ENCODE data around the gene FTO. TPM values are rescaled to one million over a fixed set of nuclear protein-coding genes. Genes with fewer than 3 reads are reported as not detected.

FTO gene
- total RNA-seq, 1 donor from 2014 or later: 62.6 TPM

GRCh38 chr16:54022362-54022761 is 318.4 kb downstream of the FTO start:
- DNase-seq: no peak

- DNase-seq: no peak
These were observed 322.5 kb downstream of the FTO start for GRCh38 chr16:54026456-54026855.

DNA sequence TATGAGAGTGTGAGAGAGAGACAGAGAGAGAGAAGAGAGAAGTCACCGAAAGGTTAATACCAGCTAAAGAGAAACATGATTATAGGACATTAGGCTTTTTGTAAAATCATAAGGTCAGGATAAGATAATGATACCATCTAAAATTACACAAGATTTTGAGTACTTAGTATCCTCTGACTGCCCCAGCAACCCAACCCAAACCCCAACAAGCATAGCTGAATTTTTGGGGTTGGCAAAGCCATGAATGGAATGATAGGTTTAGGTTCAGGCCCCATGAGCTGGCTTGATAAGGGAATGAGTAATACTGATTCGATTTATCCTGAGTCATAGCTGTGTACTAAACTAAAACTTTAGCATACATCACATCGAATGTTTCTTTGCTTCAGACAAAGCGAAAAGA is 323.1 kb downstream of the FTO start:
- no peak for DNase-seq

GRCh38 chr16:54027558-54027957 is 323.6 kb downstream of the FTO start:
- DNase-seq: no peak

- no peak for DNase-seq
These were observed 324.0 kb downstream of the FTO start for GRCh38 chr16:54027995-54028394.

DNA sequence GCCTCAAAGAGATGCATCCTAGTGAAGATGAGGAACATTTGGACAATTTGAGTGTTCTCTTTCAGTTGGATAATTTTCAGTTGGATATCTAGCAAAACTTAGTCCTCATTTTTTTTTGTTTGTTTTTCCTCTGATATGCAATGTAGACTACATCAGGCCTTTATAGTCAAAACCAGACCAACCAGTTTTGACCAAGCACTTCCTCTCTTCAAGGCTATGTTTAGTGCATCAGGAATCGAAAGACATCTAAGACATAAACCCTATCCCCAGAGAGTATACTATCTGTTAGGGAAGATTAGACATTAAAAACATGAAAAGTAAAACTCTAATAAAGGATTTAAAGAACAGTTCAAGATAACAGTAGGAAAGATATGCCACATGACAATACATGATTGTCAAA is 326.5 kb downstream of the FTO start:
- DNase-seq: no peak

- no peak for DNase-seq
These were observed 327.3 kb downstream of the FTO start for GRCh38 chr16:54031107-54031760.

GRCh38 chr16:54033747-54034146 is 329.8 kb downstream of the FTO start:
- DNase-seq: no peak

- peak; percentile 11 for DNase-seq
These were observed 330.7 kb downstream of the FTO start for GRCh38 chr16:54034684-54035083.

DNA sequence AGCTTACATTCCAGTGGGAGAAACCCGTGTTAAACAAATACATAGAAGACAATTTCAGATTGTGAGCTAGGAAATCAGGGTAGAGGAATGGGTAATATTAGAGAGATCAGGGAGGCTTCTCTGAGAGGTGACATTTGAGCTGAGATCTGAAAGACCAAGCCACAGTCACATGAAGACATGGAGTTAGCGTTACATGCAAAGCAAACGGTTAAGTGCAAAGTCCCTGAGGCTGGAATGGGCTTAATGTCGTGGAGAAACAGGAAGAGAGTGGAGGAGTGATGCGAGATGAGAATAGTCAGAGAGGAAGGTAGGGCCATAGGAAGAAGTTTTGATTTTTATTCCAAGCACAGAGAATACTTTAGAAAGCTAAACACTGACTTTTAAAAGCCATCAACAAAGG is 336.5 kb downstream of the FTO start:
- no peak for DNase-seq

DNA sequence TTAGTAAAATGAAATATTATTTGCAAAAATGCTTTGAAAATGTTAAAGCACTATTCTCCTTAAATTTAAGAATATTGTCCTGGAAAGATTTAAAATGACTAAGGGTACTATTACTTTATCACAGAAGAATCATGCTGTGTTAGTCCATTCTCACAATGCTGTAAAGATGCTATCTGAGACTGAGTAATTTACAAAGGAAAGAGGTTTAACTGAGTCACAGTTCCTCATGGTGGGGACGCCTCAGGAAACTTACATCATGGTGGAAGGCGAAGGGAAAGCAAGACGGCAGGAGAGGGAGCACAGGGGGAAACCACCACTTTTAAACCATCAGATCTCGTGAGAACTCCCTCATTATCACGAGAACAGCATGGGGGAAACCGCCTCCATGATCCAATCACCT is 337.0 kb downstream of the FTO start:
- peak; percentile 55 for DNase-seq

GRCh38 chr16:54048586-54049495 is 344.9 kb downstream of the FTO start:
- no peak for DNase-seq

DNA sequence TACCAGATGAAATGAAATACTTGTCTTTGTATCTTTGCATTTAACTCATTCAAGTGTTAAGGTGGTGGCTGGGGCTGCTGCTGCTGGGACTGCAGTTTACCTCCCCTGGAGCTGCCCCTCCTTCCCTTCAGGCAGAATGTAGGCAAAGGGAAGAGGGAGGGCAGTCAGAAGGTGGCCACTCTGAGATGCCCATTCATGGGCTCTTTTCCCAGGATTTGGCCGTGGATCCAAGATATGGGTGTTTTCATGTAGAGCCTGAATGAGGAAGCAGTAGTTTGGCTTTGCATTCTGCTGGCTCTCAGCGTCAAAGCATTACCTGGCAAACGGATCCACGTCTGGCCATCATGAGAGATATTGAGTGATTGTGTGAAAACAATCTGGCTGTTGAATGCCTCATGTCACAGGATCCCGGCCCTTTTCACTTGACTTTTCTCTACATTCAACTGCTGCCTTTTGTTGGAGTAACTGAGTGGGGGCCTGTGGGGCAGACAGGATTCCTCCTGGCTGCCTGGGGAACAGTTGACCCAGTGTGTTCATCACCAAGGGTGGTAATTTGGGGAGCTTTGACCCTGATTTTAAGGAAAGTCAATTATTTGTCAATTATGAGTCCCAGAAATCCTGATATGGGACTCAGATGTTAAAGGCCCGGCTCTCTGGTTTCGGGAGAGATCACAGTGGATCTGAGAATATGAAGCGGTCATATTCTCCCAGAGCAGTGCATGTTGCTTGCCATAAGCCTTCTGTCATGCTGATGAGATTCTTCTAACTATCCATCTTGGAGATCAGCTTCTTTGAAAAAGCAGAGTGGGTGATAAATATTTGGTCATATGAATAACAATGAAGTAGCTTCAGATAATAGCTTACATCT is 345.9 kb downstream of the FTO start:
- DNase-seq: no peak

DNA sequence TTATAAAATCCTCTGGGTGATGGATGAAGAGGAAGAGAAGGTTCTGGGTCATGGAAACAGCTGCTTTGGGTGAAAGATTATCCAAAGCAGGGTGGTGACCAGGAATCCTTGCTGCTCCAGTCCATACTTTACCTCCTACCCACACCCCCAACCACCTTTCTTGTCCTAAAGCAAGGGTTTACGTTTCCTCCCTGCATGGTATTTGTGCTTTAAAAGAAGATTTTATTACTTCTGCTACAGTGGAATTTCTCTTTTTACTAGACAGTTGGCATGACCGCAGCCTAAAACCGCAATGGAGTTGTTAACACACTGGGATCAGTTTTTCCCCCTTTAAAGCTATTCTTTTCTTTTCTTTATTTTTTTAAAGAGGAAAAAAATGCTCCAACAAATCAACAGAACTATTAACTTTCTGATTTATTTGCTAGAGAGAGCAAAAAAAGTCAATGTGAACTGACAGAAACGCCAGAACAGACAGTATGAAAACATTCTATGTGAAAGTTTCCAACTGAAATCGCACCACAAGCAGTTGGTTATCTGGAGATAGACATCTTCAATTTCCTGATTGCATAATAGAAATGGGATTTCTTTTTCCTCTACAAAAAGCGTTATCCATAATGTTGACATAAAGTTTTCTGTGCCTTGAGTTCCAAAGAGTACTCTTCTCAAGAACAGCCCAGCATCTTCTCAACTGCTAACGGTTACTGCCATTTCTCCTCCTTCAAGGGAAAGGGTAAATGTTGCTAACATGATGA is 346.7 kb downstream of the FTO start:
- no peak for DNase-seq

GRCh38 chr16:54051821-54052220 is 347.9 kb downstream of the FTO start:
- DNase-seq: no peak

DNA sequence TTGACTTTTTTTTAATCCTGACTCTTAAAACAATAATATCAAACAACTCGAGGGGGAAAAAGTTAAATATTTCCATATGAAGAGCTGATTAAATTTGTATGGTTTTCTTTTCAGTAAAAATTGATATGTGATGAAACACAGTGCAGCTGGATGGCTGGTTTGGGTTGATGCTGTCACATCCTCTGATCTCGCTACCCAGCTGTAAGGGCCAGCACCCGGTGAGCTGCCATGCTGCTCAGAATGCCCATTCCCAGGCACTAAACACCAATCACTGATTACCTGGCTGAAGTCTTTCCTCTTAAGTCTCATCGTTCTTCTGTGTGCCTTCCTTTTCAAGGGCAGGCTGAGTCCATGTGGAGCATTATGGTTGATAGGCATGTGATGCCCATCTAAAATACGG is 348.3 kb downstream of the FTO start:
- DNase-seq: no peak

DNA sequence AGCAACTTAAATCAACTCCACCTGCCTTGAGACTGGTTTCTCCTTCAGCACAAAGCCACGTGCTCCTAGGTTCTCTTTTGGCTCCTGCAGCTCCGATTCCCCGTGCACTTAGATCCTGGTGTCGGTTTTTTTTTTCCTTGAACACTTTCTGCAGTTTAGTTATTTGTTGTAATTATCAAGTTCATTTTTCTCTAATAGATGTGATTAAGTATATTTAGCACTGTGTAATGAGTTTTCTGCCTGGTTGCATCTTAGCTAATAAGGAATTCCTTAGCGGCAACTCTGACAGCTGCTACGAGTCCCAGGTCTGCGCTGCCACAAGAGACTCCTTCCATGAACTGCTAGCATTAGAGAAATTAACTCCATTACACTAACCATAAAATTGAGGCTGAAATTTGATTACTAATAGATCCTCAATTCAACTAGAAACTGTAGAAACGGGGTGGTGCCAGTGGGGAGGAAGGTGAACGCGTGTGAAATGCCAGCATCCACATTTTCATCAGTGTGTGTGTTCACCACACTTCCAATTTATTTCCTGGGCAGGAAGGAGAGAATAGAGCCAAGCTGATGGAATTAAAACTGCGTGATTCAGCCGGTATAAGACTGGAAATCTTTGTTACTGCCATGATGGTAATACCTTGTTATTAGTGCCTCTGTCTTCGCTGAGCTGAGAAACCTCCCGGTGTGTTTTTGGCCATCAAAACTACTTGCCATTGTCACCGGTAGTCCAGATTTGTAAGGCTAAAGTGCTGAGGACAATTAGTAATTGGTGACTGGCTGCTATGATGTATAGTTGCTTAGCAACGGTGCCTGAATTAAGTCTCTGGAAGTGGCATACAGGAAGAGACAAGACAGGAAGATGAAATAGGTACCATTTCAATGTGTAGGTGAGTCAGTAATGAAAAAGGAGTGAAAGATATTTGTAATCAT is 350.2 kb downstream of the FTO start:
- no peak for DNase-seq

DNA sequence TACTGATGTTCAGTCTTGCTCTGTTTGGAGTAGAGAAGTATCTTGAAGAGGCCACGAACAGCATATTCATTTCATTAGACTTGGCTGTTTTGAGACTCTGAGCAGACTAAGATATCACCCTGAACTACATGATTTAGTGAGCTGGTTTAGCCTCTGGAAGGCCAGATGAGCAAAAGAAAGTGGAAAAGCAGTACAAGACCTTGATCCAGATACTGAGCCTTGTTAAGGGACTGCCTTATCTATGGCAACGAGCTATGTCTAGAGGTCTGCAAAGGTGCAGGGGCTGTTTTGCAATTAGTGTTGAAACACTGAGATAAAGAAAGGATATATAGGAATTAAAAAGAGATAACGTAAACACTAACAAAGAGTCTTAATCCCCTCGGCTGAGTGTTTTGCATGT is 351.2 kb downstream of the FTO start:
- DNase-seq: no peak

DNA sequence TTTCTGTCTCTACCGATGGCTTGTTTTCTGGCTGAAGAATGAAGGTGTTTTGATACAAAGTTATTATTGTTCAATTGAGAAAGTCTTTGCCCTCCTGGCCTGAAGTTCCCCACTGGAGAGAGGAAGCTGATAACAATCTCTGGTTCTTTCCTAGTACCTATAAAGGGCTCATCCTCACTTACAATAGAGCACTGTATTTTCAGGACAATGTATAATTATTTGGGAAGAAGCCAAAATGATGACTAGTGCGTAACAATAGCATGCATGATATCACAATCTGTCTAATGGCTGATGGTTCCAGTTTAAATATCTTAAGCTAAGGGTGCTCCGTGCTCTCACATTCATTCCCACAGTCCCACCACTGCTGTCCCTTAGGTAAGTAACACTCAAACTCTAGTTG is 351.9 kb downstream of the FTO start:
- DNase-seq: peak; percentile 63

DNA sequence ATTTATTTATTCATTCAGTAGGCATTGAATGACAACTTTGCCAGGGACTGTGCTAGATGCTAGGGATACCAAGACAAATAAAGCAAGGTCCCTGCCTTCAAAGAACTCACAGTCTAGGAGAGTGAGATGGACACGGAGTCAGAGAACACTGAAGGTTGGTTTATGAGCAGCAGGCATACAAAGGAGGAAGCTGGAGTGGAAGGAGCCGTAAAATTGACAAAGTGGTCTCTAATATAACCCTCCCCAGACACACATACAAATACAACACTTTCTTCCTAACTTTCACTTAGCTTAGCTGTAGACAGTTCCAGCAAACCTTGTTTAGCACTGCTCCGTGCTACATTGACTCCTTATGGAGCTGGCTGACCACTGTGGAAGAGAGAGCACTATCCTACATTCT is 353.0 kb downstream of the FTO start:
- no peak for DNase-seq

- no peak for DNase-seq
These were observed 355.4 kb downstream of the FTO start for GRCh38 chr16:54059319-54059718.
